K562 (cell line): ENCODE results near the gene RNASE8. TPM values are rescaled to one million over a fixed set of nuclear protein-coding genes. Genes with fewer than 3 reads are reported as not detected.

Experiments
- ADNP ChIP-seq: fragments of 200-800 bp; sonication (Bioruptor generic); IDR thresholded peaks from 2 replicates; pipeline ENCODE4 v1.6.1; 2016; ENCODE audit warnings: missing genetic modification characterization, missing compliant biosample characterization
- ATF1 ChIP-seq, 2 experiments: fragments of 450-650 bp in 1 of 2; IDR thresholded peaks; 2 replicates each; pipeline ENCODE4 v1.6.1; 2016; ENCODE audit warnings: missing compliant biosample characterization in 1 of 2, missing genetic modification characterization in 1 of 2
- BRF1 ChIP-seq: IDR thresholded peaks from 3 replicates; pipeline ENCODE4 v1.6.1; 2011; ENCODE audit warnings: borderline replicate concordance, mild to moderate bottlenecking; ENCODE audit not compliant: insufficient read length; ENCODE audit errors: extremely low read depth
- EP400 ChIP-seq: fragments of 450-650 bp; IDR thresholded peaks from 2 replicates; pipeline ENCODE4 v1.6.1; 2017; ENCODE audit warnings: antibody characterized with exemption, mild to moderate bottlenecking, moderate library complexity
- ETV1 ChIP-seq: fragments of 450-650 bp; conservative IDR thresholded peaks from 2 replicates; pipeline ENCODE4 v1.6.1; 2016; ENCODE audit warnings: missing genetic modification characterization, control low read depth, low read depth, missing compliant biosample characterization
- EZH2 ChIP-seq: IDR thresholded peaks from 2 replicates; pipeline ENCODE4 v1.6.1; 2012; ENCODE audit warnings: low read depth, mild to moderate bottlenecking, inconsistent platforms, low read length, borderline replicate concordance
- HMG20A ChIP-seq: fragments of 450-650 bp; formaldehyde crosslinking; conservative IDR thresholded peaks from 2 replicates; pipeline ENCODE4 v1.4.0; 2020; ENCODE audit warnings: mild to moderate bottlenecking, mixed read lengths
- KAT7 ChIP-seq: sonication (generic); formaldehyde crosslinking; IDR thresholded peaks from 2 replicates; pipeline ENCODE4 v1.8.0; 2022; ENCODE audit warnings: missing genetic modification reagents, mild to moderate bottlenecking, borderline replicate concordance
- MAFF ChIP-seq: IDR thresholded peaks from 2 replicates; pipeline ENCODE4 v1.6.1; 2012; ENCODE audit warnings: low read length, improper control_type of control experiment
- MCM7 ChIP-seq, 2 experiments: fragments of 450-650 bp; IDR thresholded peaks; 2 replicates each; pipeline ENCODE4 v1.6.1; 2016 to 2018
- NCOA4 ChIP-seq: fragments of 450-650 bp; IDR thresholded peaks from 2 replicates; pipeline ENCODE4 v1.6.1; 2018; ENCODE audit warnings: mild to moderate bottlenecking; ENCODE audit not compliant: partially characterized antibody
- NCOA6 ChIP-seq: fragments of 450-650 bp; IDR thresholded peaks from 2 replicates; pipeline ENCODE4 v1.6.1; 2017; ENCODE audit warnings: mild to moderate bottlenecking
- NR1H2 ChIP-seq: sonication (generic); formaldehyde crosslinking; IDR thresholded peaks from 2 replicates; pipeline ENCODE4 v1.4.0; 2020; ENCODE audit warnings: mild to moderate bottlenecking, missing genetic modification reagents
- NR4A1 ChIP-seq, 2 experiments: fragments of 250-450 bp in 1 of 2; fragments of 450-650 bp in 1 of 2; sonication (Bioruptor Pico) in 1 of 2; IDR thresholded peaks; 2 replicates each; pipeline versions ENCODE4 v1.4.0 to v1.6.1; 2016 to 2020; ENCODE audit warnings: mild to moderate bottlenecking in 2 of 2, missing compliant biosample characterization in 1 of 2, missing genetic modification characterization in 1 of 2, moderate library complexity in 1 of 2
- POLR2H ChIP-seq: IDR thresholded peaks from 2 replicates; pipeline ENCODE4 v1.6.1; 2016; ENCODE audit warnings: missing genetic modification characterization, low read depth, mild to moderate bottlenecking, control low read depth, missing compliant biosample characterization, moderate library complexity
- PYGO2 ChIP-seq: fragments of 450-650 bp; IDR thresholded peaks from 2 replicates; pipeline ENCODE4 v1.6.1; 2016; ENCODE audit warnings: mild to moderate bottlenecking, missing genetic modification characterization, moderate library complexity, missing compliant biosample characterization
- RFX5 ChIP-seq: IDR thresholded peaks from 2 replicates; pipeline ENCODE4 v1.6.1; 2011; ENCODE audit warnings: low read depth, mild to moderate bottlenecking, improper control_type of control experiment, low read length
- RUNX1 ChIP-seq: sonication (generic); IDR thresholded peaks from 2 replicates; pipeline ENCODE4 v1.6.1; 2016; ENCODE audit warnings: antibody characterized with exemption, low read depth
- TEAD4 ChIP-seq, 2 experiments: sonication (generic) in 1 of 2; formaldehyde crosslinking in 1 of 2; IDR thresholded peaks; 2 replicates each; pipeline versions ENCODE4 v1.6.1 to v1.8.0; 2012 to 2022; ENCODE audit warnings: borderline replicate concordance in 1 of 2, inconsistent platforms in 1 of 2, low read length in 1 of 2, mild to moderate bottlenecking in 1 of 2, missing genetic modification reagents in 1 of 2
- ZNF584 ChIP-seq: fragments of 200-800 bp; sonication (Bioruptor generic); IDR thresholded peaks from 2 replicates; pipeline ENCODE4 v1.6.1; 2016; ENCODE audit warnings: low read depth, mild to moderate bottlenecking, missing genetic modification characterization, missing compliant biosample characterization
- ZNF830 ChIP-seq: fragments of 250-450 bp; sonication (Bioruptor Pico); IDR thresholded peaks from 2 replicates; pipeline ENCODE4 v1.5.0; 2021; ENCODE audit warnings: mild to moderate bottlenecking
- polyA plus RNA-seq, 8 experiments: library from polyadenylated mRNA; depleted of rRNA in 4 of 8; stranded (reverse) in 5 of 8; unstranded in 3 of 8; fragments of >200 nt; fragmentation: Nextera tagmentation in 2 of 8; fragmentation: Illumina TruSeq in 1 of 8; extraction: Ambion mirVana in 2 of 8; extraction: Trizol in 1 of 8; gene quantifications; 2 replicates each; pipeline versions ENCODE4 v1.2.1 to v1.2.3, GENCODE V29; 2011 to 2014; ENCODE audit warnings: inconsistent platforms in 1 of 8, missing spikeins in 1 of 8
- total RNA-seq, 7 experiments: library from RNA; depleted of rRNA in 6 of 7; stranded (reverse); fragments of >200 nt in 6 of 7; fragmentation: Illumina TruSeq in 2 of 7; extraction: Trizol in 2 of 7; gene quantifications; 2 replicates each; pipeline versions ENCODE4 v1.2.1 to v1.2.3, GENCODE V29; 2011 to 2021; ENCODE audit warnings: low replicate concordance in 1 of 7
- TF ChIP-seq, protein P1 (sequence below): sonication (generic); formaldehyde crosslinking; IDR thresholded peaks from 2 replicates; pipeline ENCODE4 v1.9.0; 2022; ENCODE audit warnings: mild to moderate bottlenecking, missing genetic modification reagents
- TF ChIP-seq, protein P2 (sequence below): fragments of 250-450 bp; sonication (Bioruptor Pico); IDR thresholded peaks from 2 replicates; pipeline ENCODE4 v1.5.0; 2022; ENCODE audit warnings: mild to moderate bottlenecking
- TF ChIP-seq, protein P3 (sequence below): sonication (generic); formaldehyde crosslinking; IDR thresholded peaks from 2 replicates; pipeline ENCODE4 v1.8.0; 2022; ENCODE audit warnings: mild to moderate bottlenecking, missing genetic modification reagents

Gene RNASE8
- total and polyA plus RNA-seq, 9 of the 15 experiments (the other 6 are each of a cell fraction or from before 2014, with no cell fraction given) = not detected

DNA sequence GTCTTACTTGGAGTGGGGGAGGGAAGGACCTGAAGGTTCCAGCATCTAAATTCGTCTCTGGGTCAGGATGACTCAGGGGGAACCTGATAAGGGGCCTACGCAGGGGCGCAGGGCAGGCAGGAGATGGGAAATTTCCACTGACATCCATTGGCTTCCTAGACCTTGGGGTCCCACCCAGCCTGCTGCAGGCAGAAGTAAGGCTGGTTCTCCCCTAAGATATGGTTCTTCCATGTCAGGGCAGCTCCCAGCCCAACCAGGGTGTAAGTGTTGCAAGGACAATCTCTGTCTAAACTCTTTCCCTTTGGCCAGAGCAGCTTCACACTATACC is 30.7 kb upstream of the RNASE8 start (continued):
- TF ChIP-seq NR4A1 (CRISPR knock-in tag; IDR thresholded peaks at IDR 0.05) (no peak), NR4A1 (tag; IDR thresholded peaks at IDR 0.05) (no peak), ZNF584 (CRISPR knock-in tag) (no peak), RFX5 (no peak), NR1H2 (no peak), KAT7 (CRISPR knock-in tag) (no peak), BRF1 (no peak), PYGO2 (tag) (no peak), NCOA6 (no peak), ETV1 (tag) (no peak), EP400 (no peak), MAFF (no peak; the same call in 1 of the 2 replicates), MCM7 (IDR thresholded peaks at IDR 0.05) (no peak), ATF1 (CRISPR knock-in tag; IDR thresholded peaks at IDR 0.05) (no peak), ATF1 (tag; IDR thresholded peaks at IDR 0.05) (no peak), POLR2H (tag) (no peak), EZH2 (no peak), RUNX1 (no peak), HMG20A (CRISPR knock-in tag) (no peak), ADNP (no peak), TEAD4 (IDR thresholded peaks at IDR 0.05; ENCODE audit: low read length) (no peak), TEAD4 (CRISPR knock-in tag; IDR thresholded peaks at IDR 0.05; ENCODE audit: borderline replicate concordance) (no peak), ZNF830 (CRISPR knock-in tag) (no peak), NCOA4 (no peak)
- TF ChIP-seq, protein P1, sequence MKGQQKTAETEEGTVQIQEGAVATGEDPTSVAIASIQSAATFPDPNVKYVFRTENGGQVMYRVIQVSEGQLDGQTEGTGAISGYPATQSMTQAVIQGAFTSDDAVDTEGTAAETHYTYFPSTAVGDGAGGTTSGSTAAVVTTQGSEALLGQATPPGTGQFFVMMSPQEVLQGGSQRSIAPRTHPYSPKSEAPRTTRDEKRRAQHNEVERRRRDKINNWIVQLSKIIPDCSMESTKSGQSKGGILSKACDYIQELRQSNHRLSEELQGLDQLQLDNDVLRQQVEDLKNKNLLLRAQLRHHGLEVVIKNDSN (CRISPR knock-in tag) = no peak
- TF ChIP-seq, protein P2, sequence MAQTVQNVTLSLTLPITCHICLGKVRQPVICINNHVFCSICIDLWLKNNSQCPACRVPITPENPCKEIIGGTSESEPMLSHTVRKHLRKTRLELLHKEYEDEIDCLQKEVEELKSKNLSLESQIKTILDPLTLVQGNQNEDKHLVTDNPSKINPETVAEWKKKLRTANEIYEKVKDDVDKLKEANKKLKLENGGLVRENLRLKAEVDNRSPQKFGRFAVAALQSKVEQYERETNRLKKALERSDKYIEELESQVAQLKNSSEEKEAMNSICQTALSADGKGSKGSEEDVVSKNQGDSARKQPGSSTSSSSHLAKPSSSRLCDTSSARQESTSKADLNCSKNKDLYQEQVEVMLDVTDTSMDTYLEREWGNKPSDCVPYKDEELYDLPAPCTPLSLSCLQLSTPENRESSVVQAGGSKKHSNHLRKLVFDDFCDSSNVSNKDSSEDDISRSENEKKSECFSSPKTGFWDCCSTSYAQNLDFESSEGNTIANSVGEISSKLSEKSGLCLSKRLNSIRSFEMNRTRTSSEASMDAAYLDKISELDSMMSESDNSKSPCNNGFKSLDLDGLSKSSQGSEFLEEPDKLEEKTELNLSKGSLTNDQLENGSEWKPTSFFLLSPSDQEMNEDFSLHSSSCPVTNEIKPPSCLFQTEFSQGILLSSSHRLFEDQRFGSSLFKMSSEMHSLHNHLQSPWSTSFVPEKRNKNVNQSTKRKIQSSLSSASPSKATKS (CRISPR knock-in tag) = no peak
- TF ChIP-seq, protein P3, sequence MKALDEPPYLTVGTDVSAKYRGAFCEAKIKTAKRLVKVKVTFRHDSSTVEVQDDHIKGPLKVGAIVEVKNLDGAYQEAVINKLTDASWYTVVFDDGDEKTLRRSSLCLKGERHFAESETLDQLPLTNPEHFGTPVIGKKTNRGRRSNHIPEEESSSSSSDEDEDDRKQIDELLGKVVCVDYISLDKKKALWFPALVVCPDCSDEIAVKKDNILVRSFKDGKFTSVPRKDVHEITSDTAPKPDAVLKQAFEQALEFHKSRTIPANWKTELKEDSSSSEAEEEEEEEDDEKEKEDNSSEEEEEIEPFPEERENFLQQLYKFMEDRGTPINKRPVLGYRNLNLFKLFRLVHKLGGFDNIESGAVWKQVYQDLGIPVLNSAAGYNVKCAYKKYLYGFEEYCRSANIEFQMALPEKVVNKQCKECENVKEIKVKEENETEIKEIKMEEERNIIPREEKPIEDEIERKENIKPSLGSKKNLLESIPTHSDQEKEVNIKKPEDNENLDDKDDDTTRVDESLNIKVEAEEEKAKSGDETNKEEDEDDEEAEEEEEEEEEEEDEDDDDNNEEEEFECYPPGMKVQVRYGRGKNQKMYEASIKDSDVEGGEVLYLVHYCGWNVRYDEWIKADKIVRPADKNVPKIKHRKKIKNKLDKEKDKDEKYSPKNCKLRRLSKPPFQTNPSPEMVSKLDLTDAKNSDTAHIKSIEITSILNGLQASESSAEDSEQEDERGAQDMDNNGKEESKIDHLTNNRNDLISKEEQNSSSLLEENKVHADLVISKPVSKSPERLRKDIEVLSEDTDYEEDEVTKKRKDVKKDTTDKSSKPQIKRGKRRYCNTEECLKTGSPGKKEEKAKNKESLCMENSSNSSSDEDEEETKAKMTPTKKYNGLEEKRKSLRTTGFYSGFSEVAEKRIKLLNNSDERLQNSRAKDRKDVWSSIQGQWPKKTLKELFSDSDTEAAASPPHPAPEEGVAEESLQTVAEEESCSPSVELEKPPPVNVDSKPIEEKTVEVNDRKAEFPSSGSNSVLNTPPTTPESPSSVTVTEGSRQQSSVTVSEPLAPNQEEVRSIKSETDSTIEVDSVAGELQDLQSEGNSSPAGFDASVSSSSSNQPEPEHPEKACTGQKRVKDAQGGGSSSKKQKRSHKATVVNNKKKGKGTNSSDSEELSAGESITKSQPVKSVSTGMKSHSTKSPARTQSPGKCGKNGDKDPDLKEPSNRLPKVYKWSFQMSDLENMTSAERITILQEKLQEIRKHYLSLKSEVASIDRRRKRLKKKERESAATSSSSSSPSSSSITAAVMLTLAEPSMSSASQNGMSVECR (CRISPR knock-in tag) = no peak
